Right lobe of liver (tissue), 4 donors: Measurements from ENCODE around the gene AKR1C1.
"Not testable (repeated sequence)": the region's sequence is repeated elsewhere in the genome, so short reads cannot be mapped to it uniquely, and the experiment has no call there.

Source experiments
- CTCF ChIP-seq, 4 donors: fragments of 200-600 bp in 3 of 4; fragments of 450-650 bp in 1 of 4; IDR thresholded peaks; one replicate each; pipeline versions ENCODE4 v1.5.1 to v1.8.0; 2016 to 2022; ENCODE audit warnings: antibody characterized with exemption in 4 of 4, mild to moderate bottlenecking in 2 of 4
- POLR2A ChIP-seq: fragments of 450-650 bp; IDR thresholded peaks from one replicate; pipeline ENCODE4 v1.6.1; 2017; ENCODE audit warnings: antibody characterized with exemption, mild to moderate bottlenecking
- donor health status: DM: no; HTN: no; CAD: no.
- donor health status: DM: no; HTN: no; CAD: no.
- donor health status: DM: no; HTN: yes; CAD: no.

GRCh38 chr10:5004501-5004900 lies 41.3 kb downstream of the AKR1C1 start:
- not testable (repeated sequence) for TF ChIP-seq CTCF (IDR thresholded peaks at IDR 0.05); POLR2A
